Stimulated activated CD4-positive, alpha-beta T cell treated with anti-CD3 and anti-CD28 coated beads, TNF-alpha, amount 100 ng/mL, for 48 hours (primary cell): ENCODE measurements around the gene SDK2.

Experiments used
- DNase-seq, 3 donors: peaks; one replicate each; pipeline ENCODE4 v3.0.0-alpha.2; 2020; ENCODE audit warnings: low read depth in 3 of 3

Gene SDK2

DNA sequence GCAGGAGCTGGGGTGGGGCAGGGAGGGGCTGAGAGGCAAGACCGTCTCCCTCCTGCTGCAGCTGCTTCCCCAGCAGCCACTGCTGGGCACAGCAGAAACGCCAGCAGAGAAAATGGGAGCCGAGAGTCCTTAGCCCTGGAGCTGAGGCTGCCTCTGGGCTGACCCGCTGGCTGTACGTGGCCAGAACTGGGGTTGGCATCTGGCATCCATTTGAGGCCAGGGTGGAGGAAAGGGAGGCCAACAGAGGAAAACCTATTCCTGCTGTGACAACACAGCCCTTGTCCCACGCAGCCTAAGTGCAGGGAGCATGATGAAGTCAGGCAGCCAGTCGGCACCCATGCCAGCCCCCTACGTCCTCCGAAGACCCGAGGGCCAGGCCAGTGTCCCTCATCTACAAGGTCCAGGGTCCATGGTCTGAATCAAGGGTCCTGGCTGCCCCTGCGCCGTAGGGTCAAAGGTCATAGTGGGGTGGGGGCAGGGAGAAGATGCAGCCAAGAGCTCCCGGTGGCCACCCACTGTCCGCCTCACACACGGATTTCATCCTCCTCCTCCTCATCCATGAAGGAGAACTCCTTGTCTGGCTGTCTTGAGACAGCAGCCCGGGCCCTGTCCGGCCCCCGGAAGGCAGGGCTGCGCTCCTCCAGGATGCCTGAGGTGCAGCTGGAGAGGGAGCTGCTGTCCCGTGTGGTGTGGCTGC, 359.2 kb downstream of the SDK2 start:
- DNase-seq: no peak
